NCI-H1105 (cell line): ENCODE measurements around the gene ZNF765.
"Not testable (repeated sequence)": the region's sequence is repeated elsewhere in the genome, so short reads cannot be mapped to it uniquely, and the experiment has no call there.

Experiments used
- DNase-seq: peaks from one replicate; lab custom pipeline; 2025; lab: John Stamatoyannopoulos, UW

Gene ZNF765

DNA sequence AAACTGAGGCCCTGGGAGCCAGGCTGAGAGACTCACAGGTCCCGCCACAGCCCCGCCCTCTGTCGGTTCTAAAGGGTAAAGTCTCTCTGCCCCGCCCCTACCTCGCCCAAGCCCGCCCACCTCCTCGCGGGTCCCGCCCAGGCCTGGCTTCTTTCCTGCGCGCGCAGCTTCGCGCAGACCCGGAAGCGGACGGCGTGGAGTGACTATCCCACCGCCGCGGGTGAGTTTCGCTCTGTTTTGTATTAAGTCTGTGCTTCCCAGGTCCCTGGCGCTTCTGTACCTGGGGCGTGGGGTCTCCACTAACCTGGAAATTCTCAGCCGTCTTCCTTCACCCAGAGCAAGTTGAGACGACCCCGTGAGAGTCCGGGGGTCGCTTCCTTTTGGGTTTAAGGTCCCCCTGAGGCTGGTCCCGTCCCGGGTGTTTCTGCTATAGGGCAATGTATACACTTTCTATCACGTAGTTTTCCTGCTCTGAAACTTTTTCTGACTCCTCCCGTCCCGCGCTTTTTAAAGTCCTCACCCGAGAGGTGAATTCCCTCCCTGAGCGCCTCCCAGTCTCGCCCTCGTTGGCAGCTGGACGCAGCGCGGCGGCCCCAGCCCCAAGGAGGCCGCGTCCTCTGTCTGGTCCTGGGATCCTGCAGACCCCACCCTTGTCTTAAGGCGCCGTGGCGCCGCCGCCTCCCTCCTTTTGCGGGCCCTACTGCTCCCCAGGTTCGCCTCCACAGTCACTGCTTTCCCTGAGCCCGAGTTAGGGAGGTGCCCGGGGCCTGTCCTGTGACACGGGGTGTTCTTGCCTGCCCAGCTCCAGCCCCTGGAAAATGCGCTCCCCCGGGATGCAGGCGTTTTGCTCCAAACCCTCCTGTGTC is at the start of gene ZNF765:
ZNF765 (plus strand) TSS at position 176 of the 866 bp plus-strand sequence. CDS start 2,867 bp downstream, outside the sequence.
- peak; percentile 94 for DNase-seq

- no peak for DNase-seq
Measured at GRCh38 chr19:53355739-53356138, 39.2 kb upstream of the ZNF765 start.

- no peak for DNase-seq
Measured at GRCh38 chr19:53357821-53358581, 36.9 kb upstream of the ZNF765 start.

GRCh38 chr19:53360056-53360455 is 34.9 kb upstream of the ZNF765 start:
- not testable (repeated sequence) for DNase-seq

- DNase-seq: peak; percentile 97
Measured at GRCh38 chr19:53365134-53365898, 29.6 kb upstream of the ZNF765 start, which contains the start of gene ZNF525. TSS of gene ZNF525 (plus strand) at chr19:53365705. CDS start at chr19:53372282, 6,577 bp downstream.

DNA sequence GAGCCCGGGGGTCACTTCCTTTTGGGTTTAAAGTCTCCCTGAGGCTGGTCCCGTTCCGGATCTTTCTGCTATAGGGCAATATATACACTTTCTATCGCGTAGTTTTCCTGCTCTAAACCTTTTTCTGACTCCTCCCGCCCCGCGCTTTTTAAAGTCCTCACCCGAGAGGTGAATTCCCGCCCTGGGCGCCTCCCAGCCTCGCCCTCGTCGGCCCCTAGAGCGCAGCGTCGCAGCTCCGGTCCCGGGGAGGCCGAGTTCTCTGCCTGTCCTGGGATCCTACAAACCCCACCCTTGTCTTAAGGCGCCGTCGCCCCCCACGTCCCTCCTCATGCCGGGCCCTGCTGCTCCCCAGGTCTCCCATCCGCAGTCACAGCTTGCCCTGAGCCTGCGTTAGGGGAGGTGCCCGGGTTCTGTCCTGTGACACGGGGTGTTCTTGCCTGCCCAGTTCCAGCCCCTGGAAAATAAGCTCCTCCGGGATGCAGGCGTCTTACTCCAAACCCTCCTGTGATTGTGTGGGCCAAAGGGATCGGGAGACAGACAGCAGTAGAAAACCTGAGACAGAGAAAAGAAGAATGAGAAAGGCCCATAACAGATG is 29.0 kb upstream of the ZNF765 start:
- DNase-seq: peak; percentile 28

- no peak for DNase-seq
Measured at GRCh38 chr19:53372196-53372595, 22.8 kb upstream of the ZNF765 start.

DNA sequence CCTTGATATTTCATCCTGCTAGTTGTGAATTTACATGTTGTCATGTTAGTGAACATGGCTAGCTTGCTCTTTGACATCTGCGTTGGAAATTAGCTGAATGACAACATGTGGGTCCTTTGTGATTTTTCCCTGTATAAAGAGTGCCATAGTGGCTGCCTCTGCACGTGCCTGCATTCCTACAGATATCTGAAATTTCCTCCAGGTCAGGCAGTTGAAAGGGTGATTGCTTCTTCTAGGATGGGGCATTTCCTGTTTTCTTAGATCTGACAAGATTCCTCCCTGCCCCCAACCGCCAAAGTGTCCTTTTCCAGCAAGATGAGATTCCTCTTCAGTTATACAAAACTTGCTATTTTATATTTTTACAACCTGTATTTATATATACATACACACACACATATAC is 20.7 kb upstream of the ZNF765 start:
- DNase-seq: no peak

DNA sequence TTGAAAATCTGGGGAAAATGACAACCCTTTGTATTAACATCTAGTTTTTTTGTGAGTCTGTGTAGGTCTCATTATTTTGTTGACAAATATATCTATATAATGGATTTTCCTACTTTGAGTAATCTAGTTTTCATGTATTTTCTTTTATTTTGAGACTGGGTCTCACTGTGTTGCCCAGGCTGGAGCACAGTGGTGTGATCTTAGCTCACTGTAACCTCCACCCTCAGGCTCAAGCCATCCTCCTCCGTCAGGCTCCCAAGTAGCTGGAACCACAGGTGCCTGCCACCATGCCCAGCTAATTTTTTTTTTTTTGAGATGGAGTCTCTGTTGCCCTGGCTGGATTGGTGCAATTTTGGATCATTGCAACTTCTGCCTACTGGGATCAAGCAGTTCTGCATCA is 20.2 kb upstream of the ZNF765 start:
- DNase-seq: no peak

- no peak for DNase-seq
Measured at GRCh38 chr19:53381376-53381775, 13.6 kb upstream of the ZNF765 start.

- no peak for DNase-seq
Measured at GRCh38 chr19:53388168-53388567, 6.8 kb upstream of the ZNF765 start.

- DNase-seq: no peak
Measured at GRCh38 chr19:53388904-53389303, 6.0 kb upstream of the ZNF765 start.

- DNase-seq: no peak
Measured at GRCh38 chr19:53389571-53389970, 5.4 kb upstream of the ZNF765 start.

GRCh38 chr19:53389978-53390377 is 5.0 kb upstream of the ZNF765 start:
- DNase-seq: no peak

DNA sequence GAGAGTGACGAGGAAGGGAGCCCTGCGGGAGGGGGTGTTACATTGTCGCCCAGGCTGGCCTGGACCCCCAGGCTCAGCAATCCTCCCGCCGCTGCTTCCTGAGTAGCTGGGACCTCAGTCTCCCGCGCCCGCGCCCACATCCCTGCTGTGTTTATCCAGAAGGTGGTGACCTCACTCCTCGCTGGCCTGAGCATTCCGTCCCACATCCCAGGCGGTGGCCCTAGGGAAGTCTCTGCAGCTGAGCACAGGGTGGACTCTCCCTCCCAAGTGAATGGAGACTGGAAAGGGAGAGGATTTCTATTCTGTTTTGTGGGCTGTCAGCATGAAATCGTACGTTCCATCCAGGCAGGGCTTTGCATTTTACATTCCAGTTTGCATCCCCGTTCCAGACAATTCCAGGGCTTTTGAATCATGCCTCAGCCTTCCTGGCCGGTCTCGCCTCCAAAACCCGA is 401 bp upstream of the ZNF765 start:
- no peak for DNase-seq

DNA sequence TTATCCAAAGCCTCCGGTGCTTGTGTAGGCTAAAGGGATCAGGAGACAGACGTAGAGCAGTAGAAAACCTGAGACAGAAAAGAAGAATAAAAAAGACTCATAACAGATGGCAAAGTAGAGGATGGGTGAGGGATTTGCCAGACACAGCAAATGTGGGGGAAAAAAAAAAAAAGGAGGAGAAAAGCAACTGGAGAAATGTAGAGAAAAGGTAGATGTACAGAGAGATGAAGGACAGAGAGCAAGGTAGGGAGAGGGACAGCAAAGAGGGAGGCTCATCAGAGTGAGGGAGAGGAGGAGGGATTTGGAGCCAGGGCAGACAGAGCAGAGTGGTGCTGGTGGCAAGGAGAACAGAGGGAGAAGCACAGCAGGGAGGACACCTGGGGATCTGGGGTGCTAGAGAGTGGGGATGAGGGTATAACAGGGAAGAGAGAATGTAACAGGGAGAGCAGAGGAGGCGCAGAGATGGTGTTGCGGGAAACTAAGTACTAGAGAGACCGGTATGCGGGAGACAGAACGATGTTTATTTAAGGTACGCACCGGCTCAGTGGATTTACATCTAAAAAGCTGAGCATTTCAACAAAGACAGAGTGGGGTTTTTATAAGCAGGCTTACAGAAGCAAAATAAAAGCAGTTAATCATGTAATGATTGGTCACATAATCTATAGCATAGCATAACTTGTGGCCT is 1.0 kb downstream of the ZNF765 start:
- not testable (repeated sequence) for DNase-seq

DNA sequence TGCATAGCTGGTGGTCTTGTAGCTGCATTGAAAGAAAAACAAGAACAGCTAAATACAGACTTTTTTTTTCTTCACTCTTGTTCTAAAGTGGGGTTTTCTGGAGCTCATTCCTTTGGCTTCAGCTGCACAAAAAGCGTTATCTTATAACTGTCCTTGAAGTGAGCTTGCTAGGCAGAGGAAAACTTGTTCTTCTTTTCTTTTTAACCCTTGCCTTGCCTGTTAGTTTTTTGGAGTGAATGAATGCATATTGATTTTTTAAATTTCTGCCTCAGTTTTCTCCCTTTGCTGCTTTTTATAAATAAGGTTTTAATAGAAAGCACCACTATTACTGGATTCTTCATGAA is 1.5 kb downstream of the ZNF765 start:
- no peak for DNase-seq

DNA sequence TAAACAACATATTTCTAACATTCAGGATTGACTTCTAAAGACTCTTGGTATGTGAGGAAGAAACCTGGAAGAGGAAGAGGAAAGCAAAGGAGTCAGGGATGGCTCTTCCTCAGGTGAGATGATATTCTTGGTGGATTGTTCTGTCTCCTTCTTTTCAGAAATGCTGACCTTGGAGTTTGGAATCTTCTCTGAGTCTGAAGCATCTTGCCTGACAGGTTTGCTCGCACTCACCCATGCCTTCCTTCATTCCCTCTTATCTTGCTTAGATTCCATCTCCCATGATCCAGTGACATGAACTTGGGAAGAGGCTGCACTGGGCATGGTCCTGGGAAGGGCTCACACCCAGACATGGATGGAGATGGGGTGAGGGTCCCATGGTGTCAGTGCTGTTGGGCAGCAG is 3.0 kb downstream of the ZNF765 start:
- not testable (repeated sequence) for DNase-seq

GRCh38 chr19:53409505-53410204 is 14.7 kb downstream of the ZNF765 start:
- no peak for DNase-seq

DNA sequence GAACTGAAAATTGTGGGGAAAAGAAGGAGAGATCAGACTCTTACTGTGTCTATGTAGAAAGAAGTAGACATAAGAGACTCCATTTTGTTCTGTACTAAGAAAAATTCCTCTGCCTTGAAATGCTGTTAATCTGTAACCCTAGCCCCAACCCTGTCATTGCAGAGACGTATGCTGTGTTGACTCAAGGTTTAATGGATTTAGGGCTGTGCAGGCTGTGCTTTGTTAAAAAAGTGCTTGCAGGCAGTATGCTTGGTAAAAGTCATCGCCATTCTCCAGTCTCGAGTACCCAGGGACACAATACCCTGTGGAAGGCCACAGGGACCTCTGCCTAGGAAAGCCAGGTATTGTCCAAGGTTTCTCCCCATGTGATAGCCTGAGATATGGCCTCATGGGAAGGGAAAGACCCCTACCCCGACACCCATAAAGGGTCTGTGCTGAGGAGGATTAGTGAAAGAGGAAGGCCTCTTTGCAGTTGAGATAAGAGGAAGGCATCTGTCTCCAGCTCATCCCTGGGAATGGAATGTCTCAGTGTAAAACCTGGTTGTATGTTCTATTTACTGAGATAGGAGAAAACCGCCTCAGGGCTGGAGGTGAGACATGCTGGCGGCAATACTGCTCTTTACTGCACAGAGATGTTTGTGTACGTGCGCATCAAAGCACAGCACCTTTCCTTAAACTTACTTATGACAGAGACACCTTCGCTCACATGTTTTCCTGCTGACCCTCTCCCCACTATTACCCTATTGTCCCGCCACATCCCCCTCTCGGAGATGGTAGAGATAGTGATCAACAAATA is 25.8 kb downstream of the ZNF765 start:
- DNase-seq: not testable (repeated sequence)
